Measurements from ENCODE around the gene SLC37A4. TPM values are rescaled to one million over a fixed set of nuclear protein-coding genes. Genes with fewer than 3 reads are reported as not detected.
"Not testable (repeated sequence)": the region's sequence is repeated elsewhere in the genome, so short reads cannot be mapped to it uniquely, and the experiment has no call there.

The SLC37A4 gene
- total and polyA plus RNA-seq, 3 donors from 2014 or later = 23.8 to 27.7 (median 26.0) TPM

DNA sequence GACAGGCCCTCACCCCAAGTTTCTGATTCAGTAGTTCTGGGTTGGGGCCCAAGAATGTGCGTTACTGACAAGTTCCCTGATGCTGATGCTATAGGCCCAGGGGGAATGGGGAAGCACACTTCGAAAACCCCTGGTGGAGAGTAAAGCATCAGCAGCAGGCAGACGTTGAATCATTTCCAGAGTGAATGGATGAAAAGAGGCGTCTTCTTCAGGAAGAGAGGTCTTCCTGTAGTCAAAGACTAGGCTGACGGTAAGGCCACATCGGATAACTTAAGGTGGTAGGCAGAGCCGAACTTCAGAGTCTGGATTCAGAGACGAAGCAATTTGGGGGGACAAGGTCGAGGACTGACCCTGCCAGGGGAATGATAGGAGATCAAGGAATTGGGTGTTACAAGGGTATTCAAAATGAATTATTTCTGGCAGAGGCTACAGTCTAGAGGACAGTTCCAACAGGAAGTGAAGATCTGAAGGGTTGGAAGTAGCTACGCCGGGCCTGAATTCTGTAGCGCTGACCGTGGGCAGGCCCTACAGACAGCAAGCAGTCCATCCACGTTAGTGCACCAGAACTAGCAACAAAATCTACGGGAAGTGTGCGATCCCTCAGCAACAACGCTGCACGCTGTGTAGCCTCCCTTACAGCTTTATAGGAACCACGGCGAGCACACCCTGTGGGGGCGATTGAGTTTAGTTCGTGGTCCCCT is 33.6 kb downstream of the SLC37A4 start:
- Histone ChIP-seq H3K4me1 (peaks cover 9% of the 10 kb centered on the region), H3K36me3 (ENCODE audit: low read depth, missing control alignments) (no peaks in the 10 kb centered on the region), H3K9me3 (no peaks in the 10 kb centered on the region), H3K27ac (peak overlapping the region; percentile 16 to 64), H3K27me3 (no peaks in the 10 kb centered on the region), H3K4me3 (peak overlapping the region; percentile 74 to 78)
- intact Hi-C loops (cut with DNase I; ENCODE audit: low total_unique reads) = no loop called here
- no peak for DNase-seq
- TF ChIP-seq CTCF (IDR thresholded peaks at IDR 0.05) (no peak), POLR2A (IDR thresholded peaks at IDR 0.05) (no peak)
- WGBS, 2 donors = 9 to 12% methylated on average over 22 of the region's 22 CpGs

DNA sequence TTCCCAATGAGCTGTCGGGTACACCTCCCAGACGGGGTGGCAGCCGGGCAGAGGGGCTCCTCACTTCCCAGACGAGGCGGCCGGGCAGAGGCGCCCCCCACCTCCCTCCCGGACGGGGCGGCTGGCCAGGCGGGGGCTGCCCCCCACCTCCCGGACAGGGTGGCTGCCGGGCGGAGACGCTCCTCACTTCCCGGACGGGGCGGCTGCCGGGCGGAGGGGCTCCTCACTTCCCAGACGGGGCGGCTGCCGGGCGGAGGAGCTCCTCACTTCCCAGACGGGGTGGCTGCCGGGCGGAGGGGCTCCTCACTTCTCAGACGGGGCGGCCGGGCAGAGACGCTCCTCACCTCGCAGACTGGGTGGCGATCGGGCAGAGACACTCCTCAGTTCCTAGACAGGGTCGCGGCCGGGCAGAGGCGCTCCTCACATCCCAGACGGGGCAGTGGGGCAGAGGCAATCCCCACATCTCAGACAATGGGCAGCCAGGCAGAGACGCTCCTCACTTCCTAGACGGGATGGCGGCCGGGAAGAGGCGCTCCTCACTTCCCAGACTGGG is 39.1 kb downstream of the SLC37A4 start:
- H3K9me3 ChIP-seq; intact Hi-C loops (cut with DNase I; ENCODE audit: low total_unique reads); H3K36me3 ChIP-seq (ENCODE audit: low read depth, missing control alignments); H3K4me1 ChIP-seq; H3K27ac ChIP-seq; DNase-seq; H3K27me3 ChIP-seq: not testable (repeated sequence)
- 72 to 84% methylated on average over 10 to 24 of the region's 44 CpGs for WGBS, 2 donors
- peak overlapping the region in 1 of 2 donors; percentile 23 for H3K4me3 ChIP-seq

- DNase-seq = no peak
Measured at GRCh38 chr11:118988280-118988679, 42.4 kb downstream of the SLC37A4 start.

DNA sequence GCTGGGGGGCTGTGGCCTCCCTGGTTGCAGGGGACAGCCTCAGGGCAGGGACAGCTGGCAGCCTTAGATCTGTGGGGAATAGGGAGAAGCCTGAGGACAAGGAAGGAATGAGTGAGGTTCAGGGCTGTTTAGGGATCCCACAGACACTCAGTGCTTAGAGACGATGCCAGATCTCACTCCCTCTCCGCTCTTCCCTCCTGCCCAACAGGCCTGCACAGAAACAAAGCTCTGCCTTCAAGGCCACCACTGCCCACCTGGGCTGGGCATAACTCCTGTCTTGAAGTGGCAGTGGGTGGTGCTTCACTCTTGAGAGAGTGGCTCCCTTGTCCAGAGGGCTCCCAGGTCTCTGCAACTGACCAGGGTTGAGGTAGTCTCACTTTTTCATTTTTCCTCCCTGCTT is 45.9 kb downstream of the SLC37A4 start:
- no peak overlapping the region for H3K4me3 ChIP-seq
- intact Hi-C loops (cut with DNase I; ENCODE audit: low total_unique reads) = no loop called here
- DNase-seq = no peak
- no peaks in the 10 kb centered on the region for H3K27me3 ChIP-seq
- no peak overlapping the region for H3K27ac ChIP-seq
- TF ChIP-seq CTCF (IDR thresholded peaks at IDR 0.05) (no peak), POLR2A (IDR thresholded peaks at IDR 0.05) (no peak)
- no peaks in the 10 kb centered on the region for H3K9me3 ChIP-seq
- 55 to 94% methylated on average over 2 of the region's 2 CpGs for WGBS, 2 donors
- peaks cover 4% of the 10 kb centered on the region for H3K4me1 ChIP-seq
- no peaks in the 10 kb centered on the region for H3K36me3 ChIP-seq (ENCODE audit: low read depth, missing control alignments)

More at GRCh38 chr11:118988280-118988679, 42.4 kb downstream of the SLC37A4 start:
- 81 to 91% methylated on average over 5 of the region's 5 CpGs for WGBS, 2 donors
- Histone ChIP-seq H3K4me3 (no peak overlapping the region), H3K27me3 (no peaks in the 10 kb centered on the region), H3K9me3 (no peaks in the 10 kb centered on the region), H3K36me3 (ENCODE audit: low read depth, missing control alignments) (no peaks in the 10 kb centered on the region), H3K4me1 (no peaks in the 10 kb centered on the region), H3K27ac (no peak overlapping the region)
- intact Hi-C loops (cut with DNase I; ENCODE audit: low total_unique reads) = no loop called here
- no peak for TF ChIP-seq CTCF (IDR thresholded peaks at IDR 0.05)

GRCh38 chr11:118984337-118984736 is 46.3 kb downstream of the SLC37A4 start:
- H3K4me3 ChIP-seq; H3K27ac ChIP-seq; DNase-seq; intact Hi-C loops (cut with DNase I; ENCODE audit: low total_unique reads); H3K9me3 ChIP-seq; H3K4me1 ChIP-seq; H3K27me3 ChIP-seq; H3K36me3 ChIP-seq (ENCODE audit: low read depth, missing control alignments): not testable (repeated sequence)
- 79 to 81% methylated on average over 8 of the region's 8 CpGs for WGBS, 2 donors

Measured in testis (tissue), 3 donors.